Endodermal cell (in vitro differentiated cells): ENCODE results near the gene TM9SF2. TPM values are rescaled to one million over a fixed set of nuclear protein-coding genes. Genes with fewer than 3 reads are reported as not detected.

Source experiments
- DNase-seq: peaks from one replicate; pipeline ENCODE4 v3.0.0-alpha.2; 2017
- H3K27ac ChIP-seq: 2 replicates; pipeline ENCODE4 v1.5.1; 2013; ENCODE audit warnings: mild to moderate bottlenecking, low read depth, low read length, moderate library complexity
- H3K27me3 ChIP-seq: 2 replicates; pipeline ENCODE4 v1.6.1; 2013; ENCODE audit warnings: mild to moderate bottlenecking, low read length, moderate library complexity; ENCODE audit not compliant: insufficient read depth, control insufficient read depth, poor library complexity, severe bottlenecking
- H3K36me3 ChIP-seq: 2 replicates; pipeline ENCODE4 v1.7.0; 2013; ENCODE audit warnings: mild to moderate bottlenecking, low read length, moderate library complexity; ENCODE audit not compliant: control insufficient read depth, insufficient read depth
- H3K4me1 ChIP-seq: one replicate; pipeline ENCODE4 v1.7.0; 2013; ENCODE audit warnings: low read length; ENCODE audit not compliant: control insufficient read depth, insufficient read depth
- H3K4me3 ChIP-seq: 2 replicates; pipeline ENCODE4 v1.5.1; 2013; ENCODE audit warnings: mild to moderate bottlenecking, low read length, moderate library complexity
- H3K9ac ChIP-seq: 2 replicates; pipeline ENCODE4 v1.6.1; 2013; ENCODE audit warnings: mild to moderate bottlenecking, low read length, moderate library complexity; ENCODE audit not compliant: poor library complexity, severe bottlenecking; ENCODE audit errors: extremely low read depth
- H3K9me3 ChIP-seq: 2 replicates; pipeline ENCODE4 v1.6.1; 2013; ENCODE audit warnings: mild to moderate bottlenecking, low read length, moderate library complexity; ENCODE audit not compliant: control insufficient read depth
- H3K27ac Mint-ChIP-seq: 2 replicates; pipeline ENCODE4 v1.8.0; 2020; ENCODE audit warnings: mixed read lengths
- H3K27me3 Mint-ChIP-seq: 2 replicates; pipeline ENCODE4 v1.8.0; 2021; ENCODE audit warnings: mild to moderate bottlenecking, mixed read lengths; ENCODE audit not compliant: insufficient read depth
- H3K36me3 Mint-ChIP-seq: 2 replicates; pipeline ENCODE4 v1.8.0; 2020; ENCODE audit warnings: low read depth, mixed read lengths
- H3K4me1 Mint-ChIP-seq: 2 replicates; pipeline ENCODE4 v1.8.0; 2020; ENCODE audit warnings: mixed read lengths
- H3K4me3 Mint-ChIP-seq: 2 replicates; pipeline ENCODE4 v1.8.0; 2020; ENCODE audit warnings: mild to moderate bottlenecking, moderate library complexity, mixed read lengths
- H3K9me3 Mint-ChIP-seq: 2 replicates; pipeline ENCODE4 v1.8.0; 2020; ENCODE audit warnings: mild to moderate bottlenecking, mixed read lengths
- CTCF ChIP-seq: fragments of 200-600 bp; sonication (generic); conservative IDR thresholded peaks from 2 replicates; pipeline ENCODE4 v1.5.0; 2021; ENCODE audit warnings: antibody characterized with exemption, mild to moderate bottlenecking
- WGBS, 2 experiments: methylation state at CpG; one replicate each; pipeline versions ENCODE4 v1.1.5 to v1.1.7; 2013; ENCODE audit warnings: missing lambda C conversion rate in 2 of 2, mixed read lengths in 1 of 2; ENCODE audit not compliant: insufficient coverage in 1 of 2, insufficient read length in 1 of 2; 5-methylcytosine and 5-hydroxymethylcytosine counted together
- total RNA-seq, 2 donors: library from RNA; stranded (reverse); fragmentation: NEBNext Ultra II Directional in 1 of 2; extraction: Animal tissue kit (Norgen Biotek cat#: 25700) in 1 of 2; gene quantifications; 2 replicates in 1 of 2; 3 replicates in 1 of 2; pipeline ENCODE4 v1.2.1, GENCODE V29; 2021

Gene TM9SF2
- total RNA-seq, 2 donors from 2014 or later: 88.4 to 99.3 TPM

- Histone ChIP-seq H3K27ac (no peak overlapping the region), H3K9me3 (no peaks in the 10 kb centered on the region), H3K4me1 (no peaks in the 10 kb centered on the region), H3K36me3 (peaks cover 73% of the 10 kb centered on the region), H3K4me3 (no peak overlapping the region), H3K9ac (no peak overlapping the region), H3K27me3 (no peaks in the 10 kb centered on the region)
- 94 to 100% methylated on average over 5 to 7 of the region's 7 CpGs for WGBS, 2 experiments
- no peaks in the 10 kb centered on the region for H3K27me3 Mint-ChIP-seq
- no peak overlapping the region for H3K4me3 Mint-ChIP-seq
- H3K9me3 Mint-ChIP-seq: no peaks in the 10 kb centered on the region
- H3K4me1 Mint-ChIP-seq: no peaks in the 10 kb centered on the region
- no peak overlapping the region for H3K27ac Mint-ChIP-seq
- TF ChIP-seq CTCF: no peak
- no peak for DNase-seq
- H3K36me3 Mint-ChIP-seq: peaks cover 59% of the 10 kb centered on the region
Observed at GRCh38 chr13:99556867-99557443, 55.7 kb downstream of the TM9SF2 start.

GRCh38 chr13:99558570-99559180 lies 57.4 kb downstream of the TM9SF2 start:
- H3K4me3 ChIP-seq: no peak overlapping the region
- Mint-ChIP-seq H3K27me3 (no peaks in the 10 kb centered on the region), H3K4me1 (no peaks in the 10 kb centered on the region), H3K4me3 (no peak overlapping the region), H3K9me3 (no peaks in the 10 kb centered on the region), H3K36me3 (peaks cover 55% of the 10 kb centered on the region), H3K27ac (no peak overlapping the region)
- H3K9ac ChIP-seq: no peak overlapping the region
- peaks cover 75% of the 10 kb centered on the region for H3K36me3 ChIP-seq
- 91 to 92% methylated on average over 2 of the region's 4 CpGs for WGBS, 2 experiments
- no peaks in the 10 kb centered on the region for H3K4me1 ChIP-seq
- no peak for DNase-seq
- no peaks in the 10 kb centered on the region for H3K27me3 ChIP-seq
- H3K27ac ChIP-seq: no peak overlapping the region
- no peaks in the 10 kb centered on the region for H3K9me3 ChIP-seq
- no peak for TF ChIP-seq CTCF

- no peaks in the 10 kb centered on the region for H3K27me3 Mint-ChIP-seq
- H3K4me1 Mint-ChIP-seq: no peaks in the 10 kb centered on the region
- peaks cover 73% of the 10 kb centered on the region for H3K36me3 ChIP-seq
Observed at GRCh38 chr13:99559560-99559959, 58.3 kb downstream of the TM9SF2 start.

More at GRCh38 chr13:99559560-99559959, 58.3 kb downstream of the TM9SF2 start:
- TF ChIP-seq CTCF: no peak
- WGBS, 2 experiments: 100% methylated on average over 2 of the region's 2 CpGs; no CpG with 5 or more reads in 1 of the 2 experiments
- H3K36me3 Mint-ChIP-seq: peaks cover 56% of the 10 kb centered on the region
- DNase-seq: no peak
- no peak overlapping the region for H3K9ac ChIP-seq
- no peaks in the 10 kb centered on the region for H3K4me1 ChIP-seq
- no peaks in the 10 kb centered on the region for H3K27me3 ChIP-seq
- H3K4me3 Mint-ChIP-seq: no peak overlapping the region
- H3K27ac ChIP-seq: no peak overlapping the region
- H3K9me3 ChIP-seq: no peaks in the 10 kb centered on the region
- H3K27ac Mint-ChIP-seq: no peak overlapping the region
- H3K4me3 ChIP-seq: no peak overlapping the region
- H3K9me3 Mint-ChIP-seq: no peaks in the 10 kb centered on the region
